ENCODE measurements around the gene SDC4. TPM values are rescaled to one million over a fixed set of nuclear protein-coding genes. Genes with fewer than 3 reads are reported as not detected.

SDC4 gene
- polyA plus RNA-seq, 1 of the 3 experiments (the other 2 are of a cell fraction), result 131 TPM

- TF ChIP-seq, protein P1, sequence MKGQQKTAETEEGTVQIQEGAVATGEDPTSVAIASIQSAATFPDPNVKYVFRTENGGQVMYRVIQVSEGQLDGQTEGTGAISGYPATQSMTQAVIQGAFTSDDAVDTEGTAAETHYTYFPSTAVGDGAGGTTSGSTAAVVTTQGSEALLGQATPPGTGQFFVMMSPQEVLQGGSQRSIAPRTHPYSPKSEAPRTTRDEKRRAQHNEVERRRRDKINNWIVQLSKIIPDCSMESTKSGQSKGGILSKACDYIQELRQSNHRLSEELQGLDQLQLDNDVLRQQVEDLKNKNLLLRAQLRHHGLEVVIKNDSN (IDR thresholded peaks at IDR 0.05; ENCODE audit: borderline replicate concordance, low read depth), result no peak; the same call in 1 of the 2 replicates
- peak; percentile 62 for TF ChIP-seq YY1 (IDR thresholded peaks at IDR 0.05; ENCODE audit: low read depth)
- TF ChIP-seq IRF3 (IDR thresholded peaks at IDR 0.05; ENCODE audit: low read depth, low read length), result no peak
- TF ChIP-seq MAX (IDR thresholded peaks at IDR 0.05; ENCODE audit: low read depth), result peak; percentile 83
- TF ChIP-seq, protein P2, sequence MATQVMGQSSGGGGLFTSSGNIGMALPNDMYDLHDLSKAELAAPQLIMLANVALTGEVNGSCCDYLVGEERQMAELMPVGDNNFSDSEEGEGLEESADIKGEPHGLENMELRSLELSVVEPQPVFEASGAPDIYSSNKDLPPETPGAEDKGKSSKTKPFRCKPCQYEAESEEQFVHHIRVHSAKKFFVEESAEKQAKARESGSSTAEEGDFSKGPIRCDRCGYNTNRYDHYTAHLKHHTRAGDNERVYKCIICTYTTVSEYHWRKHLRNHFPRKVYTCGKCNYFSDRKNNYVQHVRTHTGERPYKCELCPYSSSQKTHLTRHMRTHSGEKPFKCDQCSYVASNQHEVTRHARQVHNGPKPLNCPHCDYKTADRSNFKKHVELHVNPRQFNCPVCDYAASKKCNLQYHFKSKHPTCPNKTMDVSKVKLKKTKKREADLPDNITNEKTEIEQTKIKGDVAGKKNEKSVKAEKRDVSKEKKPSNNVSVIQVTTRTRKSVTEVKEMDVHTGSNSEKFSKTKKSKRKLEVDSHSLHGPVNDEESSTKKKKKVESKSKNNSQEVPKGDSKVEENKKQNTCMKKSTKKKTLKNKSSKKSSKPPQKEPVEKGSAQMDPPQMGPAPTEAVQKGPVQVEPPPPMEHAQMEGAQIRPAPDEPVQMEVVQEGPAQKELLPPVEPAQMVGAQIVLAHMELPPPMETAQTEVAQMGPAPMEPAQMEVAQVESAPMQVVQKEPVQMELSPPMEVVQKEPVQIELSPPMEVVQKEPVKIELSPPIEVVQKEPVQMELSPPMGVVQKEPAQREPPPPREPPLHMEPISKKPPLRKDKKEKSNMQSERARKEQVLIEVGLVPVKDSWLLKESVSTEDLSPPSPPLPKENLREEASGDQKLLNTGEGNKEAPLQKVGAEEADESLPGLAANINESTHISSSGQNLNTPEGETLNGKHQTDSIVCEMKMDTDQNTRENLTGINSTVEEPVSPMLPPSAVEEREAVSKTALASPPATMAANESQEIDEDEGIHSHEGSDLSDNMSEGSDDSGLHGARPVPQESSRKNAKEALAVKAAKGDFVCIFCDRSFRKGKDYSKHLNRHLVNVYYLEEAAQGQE (IDR thresholded peaks at IDR 0.05; ENCODE audit: low read depth, low read length), result peak; percentile 70
Observed at GRCh38 chr20:45337367-45338120, 10.7 kb downstream of the SDC4 start (continued).

- H3K9me3 ChIP-seq, result no peaks in the 10 kb centered on the region
- no peaks in the 10 kb centered on the region for H3K27me3 ChIP-seq (ENCODE audit: insufficient read depth)
- H3K9ac ChIP-seq, result peak overlapping the region; percentile 42; the same call in 1 of the 2 replicates
- H3K4me3 ChIP-seq (ENCODE audit: low read depth in 2 of 2, low read length in 1 of 2), result no peak overlapping the region
- H3K27ac ChIP-seq (ENCODE audit: low read depth in 2 of 2, low read length in 1 of 2), result peak overlapping the region; percentile 63 to 88; a peak in 3 of 4 replicates
- H3K36me3 ChIP-seq (replicated peaks in 1 of 2; ENCODE audit: control insufficient read depth in 1 of 2, insufficient read depth in 2 of 2, low read length in 1 of 2), result peaks cover 12 to 32% of the 10 kb centered on the region in 2 experiments
- ChIA-PET CTCF (interaction anchor here (1.2 to 4.0 kb wide), 6 partner anchors 10 to 434 kb away, joined by 3 to 20 read pairs (median 12); partner anchors contain the start of gene SYS1), POLR2A (interaction anchor here (0.8 kb wide), 1 partner anchor 11 kb away, joined by 3 read pairs; no protein-coding TSS in a partner anchor)
- DNase-seq, result no peak
- H3F3A ChIP-seq (replicated peaks; ENCODE audit: insufficient read depth), result peaks cover 27% of the 10 kb centered on the region
- TF ChIP-seq EP300 (IDR thresholded peaks at IDR 0.05; ENCODE audit: borderline replicate concordance in 1 of 2, low read depth in 1 of 2, low read length in 1 of 2), result 0 out of 4 replicates have a peak, but pooled peaks of 1 of the 2 experiments have one; percentile 10
- TF ChIP-seq FOSL2 (IDR thresholded peaks at IDR 0.05; ENCODE audit: borderline replicate concordance, low read depth), result peak; percentile 48; the same call in 1 of the 2 replicates
- peak; percentile 54; the same call in 1 of the 2 replicates for TF ChIP-seq JUND (IDR thresholded peaks at IDR 0.05)
- no peak for TF ChIP-seq TEAD4 (IDR thresholded peaks at IDR 0.05; ENCODE audit: borderline replicate concordance, insufficient read depth)
- peak; percentile 42; the same call in 1 of the 2 replicates for TF ChIP-seq TCF12 (IDR thresholded peaks at IDR 0.05)
- TF ChIP-seq RAD21 (IDR thresholded peaks at IDR 0.05; ENCODE audit: low read length), result no peak
- H3K79me2 ChIP-seq (ENCODE audit: insufficient read depth), result peaks cover 55% of the 10 kb centered on the region
- WGBS (ENCODE audit: low lambda C conversion rate), result 51% methylated on average over 6 of the region's 11 CpGs
- peak overlapping the region; percentile 69 for H3K4me2 ChIP-seq
- no peak overlapping the region for H2AFZ ChIP-seq (ENCODE audit: low read depth)
- peaks cover 10% of the 10 kb centered on the region; the same call in 1 of the 2 replicates for H4K20me1 ChIP-seq (ENCODE audit: insufficient read depth)
- no peaks in the 10 kb centered on the region for H3K9me2 ChIP-seq
- H3K4me1 ChIP-seq (ENCODE audit: control insufficient read depth in 1 of 2, insufficient read depth in 2 of 2, low read depth in 1 of 2, low read length in 1 of 2), result peaks cover 34 to 38% of the 10 kb centered on the region in 2 experiments
Observed at GRCh38 chr20:45336530-45337366, 11.5 kb downstream of the SDC4 start.
